HG02763 (cell line): ENCODE data around the gene TCP11L1.

Source experiments
- ATAC-seq: cut with Tn5 transposase; IDR thresholded peaks from one replicate; pipeline ENCODE4 v1.9.1; 2021; ENCODE audit warnings: mild to moderate bottlenecking, moderate library complexity; ENCODE audit not compliant: unreplicated experiment

Gene TCP11L1

GRCh38 chr11:33039274-33040032, at the start of gene TCP11L1:
Gene TCP11L1, plus strand, starts transcription at chr11:33039572. Its CDS starts 4,202 bp downstream, at chr11:33043774.
- peak; percentile 73 for ATAC-seq

GRCh38 chr11:32990481-32990880, 48.9 kb upstream of the TCP11L1 start:
- no peak for ATAC-seq

GRCh38 chr11:32991427-32991826, 47.9 kb upstream of the TCP11L1 start:
- ATAC-seq, result no peak

- no peak for ATAC-seq
These were observed 47.5 kb upstream of the TCP11L1 start for GRCh38 chr11:32991898-32992297.

GRCh38 chr11:33000181-33000580, 39.2 kb upstream of the TCP11L1 start:
- no peak for ATAC-seq

- no peak for ATAC-seq
These were observed 38.1 kb upstream of the TCP11L1 start for GRCh38 chr11:33001281-33001680.

GRCh38 chr11:33001751-33002542, 37.4 kb upstream of the TCP11L1 start:
- no peak for ATAC-seq

- ATAC-seq, result no peak
These were observed 34.2 kb upstream of the TCP11L1 start for GRCh38 chr11:33005175-33005574.

GRCh38 chr11:33006010-33006409, 33.4 kb upstream of the TCP11L1 start:
- ATAC-seq, result no peak

GRCh38 chr11:33013755-33014154, 25.6 kb upstream of the TCP11L1 start:
- ATAC-seq, result no peak

GRCh38 chr11:33015621-33016551, 23.5 kb upstream of the TCP11L1 start, which contains the start of gene DEPDC7:
Gene DEPDC7, plus strand, starts transcription at chr11:33015878. Its CDS starts 78 bp downstream, at chr11:33015956.
- ATAC-seq, result peak; percentile 60

- ATAC-seq, result no peak
These were observed 22.7 kb upstream of the TCP11L1 start for GRCh38 chr11:33016654-33017053.

- no peak for ATAC-seq
These were observed 21.9 kb upstream of the TCP11L1 start for GRCh38 chr11:33017478-33017877.

- ATAC-seq, result no peak
These were observed 21.4 kb upstream of the TCP11L1 start for GRCh38 chr11:33017965-33018364.

GRCh38 chr11:33018840-33019239, 20.5 kb upstream of the TCP11L1 start:
- ATAC-seq, result no peak

GRCh38 chr11:33021501-33021900, 17.9 kb upstream of the TCP11L1 start:
- no peak for ATAC-seq

- ATAC-seq, result no peak
These were observed 17.4 kb upstream of the TCP11L1 start for GRCh38 chr11:33021937-33022336.

GRCh38 chr11:33025339-33025722, 14.0 kb upstream of the TCP11L1 start:
- ATAC-seq, result no peak

GRCh38 chr11:33027233-33027632, 12.1 kb upstream of the TCP11L1 start:
- ATAC-seq, result no peak

GRCh38 chr11:33027846-33028536, 11.4 kb upstream of the TCP11L1 start:
- no peak for ATAC-seq
